Hematopoietic multipotent progenitor cell treated with erythropoietin and hydrocortisone succinate and interleukin-3 and kit ligand, for 17 days (in vitro differentiated cells): ENCODE results near the gene COL20A1.

Experiments
- DNase-seq: peaks from one replicate; pipeline ENCODE4 v3.0.0-alpha.2; 2015; ENCODE audit warnings: low spot score

Gene COL20A1

GRCh38 chr20:63278661-63279060 is 14.3 kb upstream of the COL20A1 start:
- no peak for DNase-seq

GRCh38 chr20:63279931-63280330 is 13.1 kb upstream of the COL20A1 start:
- DNase-seq, result no peak

DNA sequence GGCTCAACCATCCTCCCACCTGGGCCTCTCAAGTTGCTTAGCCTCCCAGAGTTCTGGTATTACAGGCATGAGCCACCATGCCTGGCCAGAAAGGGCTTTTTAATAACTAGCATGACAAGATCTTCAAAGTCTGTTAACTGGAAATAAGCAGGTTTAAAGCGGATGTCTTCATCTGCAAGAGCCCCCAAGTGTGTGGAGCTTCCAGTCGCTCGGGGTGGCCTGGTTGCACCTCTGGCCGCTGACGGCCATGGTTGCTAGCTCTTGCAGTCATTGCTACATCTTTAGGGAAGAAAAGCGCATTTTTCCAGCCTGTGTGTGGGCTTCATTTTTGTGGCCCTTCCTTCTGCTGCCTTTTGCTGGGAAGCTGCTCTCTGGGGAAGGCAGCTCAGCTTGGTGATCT is 12.6 kb upstream of the COL20A1 start:
- no peak for DNase-seq

- DNase-seq, result no peak
Observed at GRCh38 chr20:63280929-63281545, 11.9 kb upstream of the COL20A1 start.

GRCh38 chr20:63281742-63282665 is 11.0 kb upstream of the COL20A1 start:
- no peak for DNase-seq

DNA sequence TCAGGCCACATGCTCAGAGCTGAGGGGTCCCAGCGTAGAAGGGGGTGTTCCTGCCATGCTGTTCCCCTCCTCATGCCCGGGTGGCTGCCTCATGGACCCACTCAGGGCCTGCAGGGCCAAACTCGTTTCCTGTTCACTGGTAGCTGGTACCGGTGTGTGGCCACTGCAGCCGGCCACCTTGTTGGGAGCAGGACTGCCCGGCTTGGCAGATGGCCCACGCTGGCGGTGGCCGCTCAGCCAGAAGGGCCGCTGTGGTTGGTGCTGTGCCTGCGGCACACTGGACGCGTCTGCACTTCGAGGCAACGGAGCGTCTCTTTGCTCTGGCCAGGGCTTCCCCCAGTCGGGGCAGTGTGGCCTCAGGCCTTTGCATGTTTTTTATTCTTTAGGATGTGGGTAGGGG is 10.0 kb upstream of the COL20A1 start:
- DNase-seq, result no peak

GRCh38 chr20:63283397-63284082 is 9.4 kb upstream of the COL20A1 start:
- no peak for DNase-seq

DNA sequence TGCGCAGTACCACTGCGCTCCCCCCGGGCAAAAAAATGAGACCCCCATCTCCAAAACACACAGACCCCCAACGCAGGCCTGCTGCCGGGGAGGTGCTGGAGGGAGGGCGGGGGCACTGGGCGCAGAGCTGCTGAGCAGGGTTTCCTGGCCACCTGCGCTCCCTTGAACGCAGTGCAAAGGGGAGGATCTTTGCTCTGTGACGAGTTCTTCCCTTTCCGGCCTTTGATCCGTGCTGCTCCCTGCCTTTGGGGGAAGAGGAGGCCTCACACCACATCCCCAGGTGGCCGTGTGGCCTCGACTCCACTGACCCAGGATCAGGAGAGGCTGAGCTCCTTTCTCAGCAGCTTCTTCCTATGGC is 8.9 kb upstream of the COL20A1 start:
- no peak for DNase-seq

DNA sequence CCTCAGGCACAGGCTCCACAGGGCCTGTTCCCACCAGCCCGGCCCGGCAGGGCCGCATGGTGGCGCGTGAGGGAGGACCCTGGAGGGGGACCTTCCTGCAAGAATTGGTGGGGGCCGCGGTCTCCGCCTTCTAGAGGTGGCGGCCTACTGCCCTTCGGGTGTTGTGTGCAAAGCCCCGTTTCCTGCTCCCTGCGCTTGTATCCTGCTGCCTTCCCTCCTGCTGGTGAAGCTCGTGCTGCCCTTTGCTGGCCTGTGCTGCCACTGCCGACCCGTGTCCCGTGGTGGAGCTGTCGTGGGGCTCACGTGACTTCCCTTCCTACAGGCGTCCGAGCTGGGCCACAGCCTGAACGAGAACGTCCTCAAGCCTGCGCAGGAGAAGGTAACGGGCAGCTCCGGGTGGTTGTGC is 8.4 kb upstream of the COL20A1 start:
- DNase-seq, result no peak

DNA sequence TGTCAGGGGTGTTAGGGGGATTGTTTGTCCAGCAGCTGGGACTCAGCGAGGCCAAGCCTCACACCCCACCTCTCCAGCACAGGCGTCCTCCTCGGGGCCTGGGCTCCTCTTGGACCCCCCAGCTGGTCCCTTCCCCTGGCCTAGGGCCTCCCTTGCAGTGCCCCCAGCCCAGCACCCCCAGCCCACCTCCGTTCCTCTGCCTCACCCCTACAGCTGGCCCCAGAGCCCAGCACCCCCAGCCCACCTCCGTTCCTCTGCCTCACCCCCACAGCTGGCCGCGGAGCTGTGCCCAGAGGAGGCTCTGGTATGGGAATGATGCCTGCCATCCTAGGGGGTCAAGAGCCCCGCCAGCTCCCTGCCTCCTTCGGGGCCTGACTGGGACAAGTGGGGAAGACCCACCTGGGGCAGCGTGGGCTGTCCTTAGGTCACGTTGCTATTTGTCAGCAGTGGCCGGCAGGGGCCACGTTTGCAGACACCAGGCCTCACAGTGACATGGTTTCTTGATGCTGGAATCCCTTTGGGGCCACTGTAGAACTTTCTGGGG is 7.9 kb upstream of the COL20A1 start:
- no peak for DNase-seq

DNA sequence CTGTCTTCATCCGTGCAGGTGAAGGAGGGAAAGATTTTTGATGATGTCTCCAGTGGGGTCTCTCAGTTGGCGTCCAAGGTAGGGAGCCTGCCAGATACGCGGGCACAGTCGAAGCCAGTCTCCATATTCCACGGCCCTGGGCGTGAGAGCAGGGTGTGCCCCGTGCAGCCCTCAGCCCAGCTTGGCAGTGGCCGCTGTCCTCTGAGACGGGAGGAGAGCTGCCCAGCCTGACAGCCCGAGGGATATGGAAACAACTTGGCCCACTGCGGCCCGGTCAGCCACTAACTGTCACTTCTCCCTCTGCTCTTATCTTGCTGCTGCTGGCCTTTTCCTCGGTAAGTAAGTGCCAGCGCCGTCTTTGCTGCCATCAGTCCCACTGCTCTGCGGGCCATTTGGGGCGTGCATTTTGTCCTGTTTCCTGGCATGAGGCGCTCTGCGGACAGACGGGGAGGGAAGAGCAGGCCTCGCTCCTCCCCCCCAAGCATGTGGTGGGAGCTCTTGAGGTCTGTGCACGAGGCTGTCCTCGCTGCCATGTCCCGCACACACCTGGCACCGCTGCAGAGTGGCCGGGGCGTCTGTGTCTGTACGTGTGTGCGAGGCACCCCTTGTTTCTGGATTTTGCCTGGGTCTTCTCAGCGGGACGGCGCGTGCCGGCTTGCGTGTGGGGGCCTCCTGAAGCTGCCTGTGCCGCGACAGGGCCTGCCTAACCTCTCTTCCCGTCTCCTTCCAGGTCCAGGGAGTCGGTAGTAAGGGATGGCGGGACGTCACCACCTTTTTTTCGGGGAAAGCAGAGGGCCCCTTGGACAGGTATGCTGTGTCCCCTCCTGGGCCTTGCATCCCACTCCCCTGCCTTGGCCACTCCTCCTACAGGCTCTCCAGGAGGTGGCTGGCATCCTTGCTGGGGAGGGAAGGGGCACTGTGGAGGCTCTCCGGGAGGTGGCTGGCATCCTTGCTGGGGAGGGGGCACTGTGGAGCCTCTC is 7.1 kb upstream of the COL20A1 start:
- DNase-seq, result no peak

- DNase-seq, result no peak
Observed at GRCh38 chr20:63286781-63287696, 5.9 kb upstream of the COL20A1 start.

DNA sequence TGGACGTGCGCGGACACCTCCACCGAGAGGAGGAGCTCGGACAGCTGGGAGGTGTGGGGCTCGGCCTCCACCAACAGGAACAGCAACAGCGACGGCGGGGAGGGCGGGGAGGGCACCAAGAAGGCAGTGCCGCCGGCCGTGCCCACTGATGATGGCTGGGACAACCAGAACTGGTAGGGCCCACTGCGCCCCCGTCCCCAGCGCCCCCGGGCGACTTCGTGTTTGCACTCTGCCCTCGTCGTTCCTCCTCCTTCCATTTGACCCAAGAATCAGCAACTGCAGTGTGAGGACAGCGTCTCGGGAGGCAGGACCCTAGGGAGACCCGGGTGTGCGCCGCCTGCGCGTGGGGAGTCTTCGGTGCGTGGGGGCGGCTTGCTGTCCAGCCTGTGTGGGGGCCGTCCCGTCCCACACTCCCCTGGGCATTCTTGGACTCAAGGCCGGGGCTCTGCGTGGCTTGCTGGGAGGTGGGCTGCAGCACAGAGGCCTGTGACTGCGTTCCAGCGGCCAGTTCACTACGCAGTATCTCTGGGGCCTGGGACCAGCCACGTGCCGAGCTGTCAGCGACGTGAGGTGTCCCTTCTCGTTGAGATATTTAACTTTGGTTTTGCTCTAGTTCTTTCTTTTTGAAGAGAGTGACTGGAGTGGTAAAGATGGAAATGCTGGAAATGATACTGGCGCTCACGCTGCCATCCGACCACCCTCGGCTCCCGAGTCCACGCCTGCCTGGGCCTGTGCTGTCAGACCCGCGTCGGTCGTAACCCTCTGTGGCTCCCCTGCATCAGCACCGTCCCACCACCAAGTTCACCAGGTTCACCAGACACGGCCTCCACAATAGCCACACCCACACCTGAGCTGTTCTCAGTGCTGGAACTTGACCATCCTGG is 5.0 kb upstream of the COL20A1 start:
- DNase-seq, result no peak

- DNase-seq, result no peak
Observed at GRCh38 chr20:63288581-63289251, 4.3 kb upstream of the COL20A1 start.

DNA sequence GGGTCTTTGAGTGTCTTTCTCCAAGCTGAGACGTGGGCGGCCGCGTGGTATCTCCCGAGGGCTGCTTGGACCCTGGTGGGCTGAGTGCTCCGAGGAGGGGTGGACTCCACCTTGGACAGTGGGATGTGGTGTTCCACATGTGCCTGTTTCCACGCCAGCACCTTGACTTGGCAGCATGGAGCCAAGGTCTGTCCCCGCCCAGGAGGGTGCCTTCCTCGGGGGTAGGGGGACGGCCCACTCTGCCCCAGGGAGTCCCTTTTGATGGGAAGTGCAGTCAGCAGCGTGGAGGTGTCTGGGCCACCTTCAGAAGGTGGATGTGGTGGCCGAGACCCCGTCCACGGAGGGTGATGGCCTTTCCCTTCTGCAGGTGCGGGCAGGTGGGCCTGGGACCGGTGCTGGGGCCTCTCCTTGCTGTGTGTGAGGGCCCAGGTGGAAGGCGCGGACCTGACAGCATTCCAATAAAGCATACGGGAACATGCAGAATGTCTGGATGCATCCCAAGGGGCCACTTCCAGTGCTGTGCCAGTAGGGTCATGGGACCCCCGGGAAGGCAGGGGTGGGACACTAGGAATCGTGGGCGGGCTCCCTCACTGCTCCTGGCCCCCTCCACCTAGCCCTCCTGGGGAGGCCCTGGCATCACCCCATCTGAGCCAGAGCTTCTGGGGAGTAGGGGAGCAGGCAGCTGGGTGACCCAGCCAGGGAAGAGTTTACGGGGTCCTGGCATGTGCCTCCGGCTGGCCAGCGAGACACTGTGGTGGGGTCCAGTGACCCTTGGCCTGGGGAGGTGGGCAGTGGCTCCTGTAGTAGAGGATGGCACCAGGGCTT is 3.5 kb upstream of the COL20A1 start:
- no peak for DNase-seq

DNA sequence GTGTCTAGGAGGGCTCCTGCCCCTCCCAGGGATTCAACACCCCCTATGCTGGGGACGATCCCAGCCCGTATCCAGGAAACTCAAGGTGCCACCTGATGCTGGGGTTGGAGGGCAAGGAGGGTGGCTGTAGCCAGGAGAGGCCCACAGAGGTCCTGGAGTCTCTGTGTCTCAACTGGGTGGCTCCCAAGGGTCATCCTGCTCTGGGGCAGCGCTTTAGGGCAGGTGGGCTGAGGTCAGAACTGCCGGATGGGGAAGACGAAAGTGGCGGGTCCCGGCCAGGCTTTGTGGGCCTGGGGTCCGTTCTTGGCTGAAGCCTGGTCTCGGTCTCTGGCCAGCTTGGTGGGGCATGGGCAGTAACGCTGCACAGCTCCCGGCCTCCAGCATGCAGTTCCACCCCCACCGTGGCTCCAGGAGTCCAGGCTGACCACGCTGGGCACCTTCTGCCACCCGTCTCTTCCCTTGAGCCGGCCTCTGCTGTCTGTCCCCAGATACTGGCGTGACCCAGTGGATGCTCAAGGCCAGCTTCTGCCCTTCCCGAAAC is 2.8 kb upstream of the COL20A1 start:
- DNase-seq, result no peak

DNA sequence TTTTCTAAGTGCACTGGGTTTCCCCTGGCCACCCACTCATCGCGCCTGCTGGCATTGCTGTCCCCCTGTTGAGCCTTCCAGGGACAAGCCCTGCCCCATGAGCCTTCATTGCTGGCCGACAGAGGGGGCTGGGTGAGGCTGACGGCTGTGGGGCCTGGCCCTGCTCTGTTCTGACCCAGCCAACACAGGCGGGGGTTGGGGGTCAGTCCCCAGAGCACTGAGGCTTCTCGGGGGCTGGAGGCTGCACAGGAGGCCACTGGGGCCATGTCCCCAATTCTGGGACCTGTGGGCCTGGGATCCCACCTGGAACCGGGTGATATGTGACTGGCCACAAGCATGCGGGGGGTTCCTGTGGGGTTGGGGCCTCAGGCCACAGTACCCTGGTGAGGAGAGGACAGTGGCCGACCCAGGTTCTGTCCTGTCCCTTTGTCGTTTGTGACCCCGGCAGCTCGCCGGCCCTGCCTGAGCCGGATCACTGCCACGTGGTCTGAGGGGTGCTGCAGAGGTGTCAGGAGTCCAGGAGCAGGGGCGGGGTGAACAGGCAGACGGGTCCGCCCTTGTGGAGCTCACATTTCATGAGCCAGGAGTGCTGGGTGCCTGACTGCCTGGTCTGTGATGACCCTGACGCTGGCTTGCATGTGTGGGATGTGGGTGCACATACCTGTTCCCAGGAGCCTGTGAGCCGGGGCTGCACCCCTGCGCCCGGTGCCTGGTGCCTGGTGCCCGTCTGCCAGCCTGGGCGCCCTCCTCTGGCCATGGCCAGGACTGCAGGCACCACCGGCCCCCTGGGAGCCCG is 2.1 kb upstream of the COL20A1 start:
- DNase-seq, result no peak
